Esophagus muscularis mucosa (tissue), 4 donors: ENCODE measurements around the gene FGR. TPM values are rescaled to one million over a fixed set of nuclear protein-coding genes. Genes with fewer than 3 reads are reported as not detected.
A peak's percentile ranks its signal among the peaks of the same experiment; 100 is the strongest.

Source experiments
- DNase-seq: peaks from one replicate; pipeline ENCODE4 v3.0.0-alpha.2; 2017; ENCODE audit errors: extremely low spot score
- H3K27ac ChIP-seq, 4 donors: fragments of 200-600 bp; sonication (generic); replicated peaks in 1 of 4; 1 replicate in 3 of 4; 2 replicates in 1 of 4; pipeline ENCODE4 v1.5.1; 2016 to 2019; ENCODE audit warnings: mild to moderate bottlenecking in 1 of 4
- H3K27me3 ChIP-seq, 4 donors: fragments of 200-600 bp; sonication (generic); one replicate each; pipeline versions ENCODE4 v1.5.1 to v1.6.0; 2016 to 2019
- H3K36me3 ChIP-seq, 4 donors: fragments of 200-600 bp; sonication (generic); one replicate each; pipeline ENCODE4 v1.5.1; 2016 to 2019
- H3K4me1 ChIP-seq, 4 donors: fragments of 200-600 bp; sonication (generic); one replicate each; pipeline ENCODE4 v1.5.1; 2016 to 2019
- H3K4me3 ChIP-seq, 4 donors: fragments of 200-600 bp; sonication (generic); 1 replicate in 2 of 4; 2 replicates in 2 of 4; pipeline ENCODE4 v1.5.1; 2016 to 2019; ENCODE audit warnings: mild to moderate bottlenecking in 4 of 4, moderate library complexity in 1 of 4
- H3K9me3 ChIP-seq, 4 donors: fragments of 200-600 bp; sonication (generic); 1 replicate in 3 of 4; 2 replicates in 1 of 4; pipeline ENCODE4 v1.5.1; 2016 to 2019
- EP300 ChIP-seq: sonication (generic); formaldehyde crosslinking; IDR thresholded peaks from one replicate; pipeline ENCODE4 v1.6.1; 2017; ENCODE audit warnings: antibody characterized with exemption
- POLR2A ChIP-seq: fragments of 450-650 bp; IDR thresholded peaks from one replicate; pipeline ENCODE4 v1.6.1; 2017; ENCODE audit warnings: antibody characterized with exemption, moderate library complexity, mild to moderate bottlenecking, low read depth
- POLR2AphosphoS5 ChIP-seq, 2 donors: sonication (generic); formaldehyde crosslinking; IDR thresholded peaks; one replicate each; pipeline ENCODE4 v1.6.1; 2017; ENCODE audit warnings: antibody characterized with exemption in 2 of 2
- WGBS: methylation state at CpG from one replicate; pipeline ENCODE4 v1.1.5; 2018; 5-methylcytosine and 5-hydroxymethylcytosine counted together
- intact Hi-C: fragments of 100-400 bp; cut with DNase I; formaldehyde crosslinking; loops from one replicate; pipeline ENCODE4 v1.15.1; 2023
- small RNA-seq, 3 donors: library from RNA; depleted of rRNA; stranded (forward); fragments of <200 nt; gene quantifications; one replicate each; pipeline ENCODE3, GENCODE V24; 2016
- total RNA-seq, 4 donors: library from RNA; depleted of rRNA; stranded (reverse); fragments of >200 nt; gene quantifications; one replicate each; pipeline versions ENCODE4 v1.1.0 to v1.2.1, GENCODE V29; 2016
- TF ChIP-seq, protein P1 (sequence below), 3 experiments: fragments of 200-600 bp in 2 of 3; fragments of 450-650 bp in 1 of 3; sonication (generic) in 2 of 3; IDR thresholded peaks; one replicate each; pipeline ENCODE4 v1.5.1; 2017 to 2019; ENCODE audit warnings: antibody characterized with exemption in 3 of 3, mild to moderate bottlenecking in 2 of 3, moderate library complexity in 1 of 3

Gene FGR
- total RNA-seq, 4 donors from 2014 or later = 12.0 to 32.1 (median 12.6) TPM

DNA sequence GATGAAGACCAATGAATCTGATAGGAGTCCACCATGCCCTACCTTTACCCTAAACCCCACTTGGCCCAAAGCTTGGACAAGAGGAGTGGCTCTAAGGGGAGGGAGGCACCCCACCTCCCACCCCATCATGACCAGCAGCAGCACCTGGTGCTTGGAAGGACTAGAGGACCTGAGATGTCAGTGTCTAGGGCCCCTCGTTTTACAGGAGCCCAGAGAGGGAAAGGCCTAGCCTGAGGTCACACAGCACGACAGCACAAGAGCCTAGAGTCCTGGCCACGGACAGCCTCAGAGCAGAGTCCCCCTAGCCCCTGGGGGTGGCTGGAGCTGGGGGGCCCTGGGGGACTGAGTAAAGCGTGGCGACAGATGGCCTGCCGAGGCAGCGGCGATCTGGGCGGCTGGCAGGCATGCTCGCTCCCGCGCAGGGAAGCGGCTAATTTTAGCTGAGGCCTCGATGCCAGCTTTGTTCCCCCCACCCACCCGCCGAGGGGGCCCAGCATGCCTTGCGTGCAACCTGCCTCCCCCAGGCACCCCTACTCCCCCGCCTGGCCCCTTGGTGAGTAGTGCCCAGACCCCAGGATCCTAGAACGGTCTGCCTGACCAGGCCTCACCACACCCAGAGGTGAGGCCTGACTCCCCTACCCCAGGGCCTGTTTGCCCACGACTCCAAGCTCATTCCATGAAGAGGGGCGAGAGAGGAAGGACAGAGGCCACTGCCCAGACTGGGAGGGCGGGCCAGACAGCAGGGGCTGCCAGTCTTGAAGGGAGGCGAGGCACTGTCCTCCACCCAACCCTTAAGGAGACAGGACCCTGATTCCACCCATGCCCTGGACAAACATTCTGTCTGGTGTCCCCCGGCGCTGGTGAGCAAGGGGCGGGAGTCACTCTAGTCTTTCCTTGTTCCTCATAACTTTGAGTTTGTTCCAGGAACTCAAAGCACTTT is 70.0 kb downstream of the FGR start:
- Histone ChIP-seq H3K27me3 (no peaks in the 10 kb centered on the region), H3K36me3 (no peaks in the 10 kb centered on the region), H3K27ac (peak overlapping the region; percentile 93 to 98 (median 97)), H3K4me1 (peaks cover 96 to 100% (median 100%) of the 10 kb centered on the region in 4 donors), H3K4me3 (peak overlapping the region in 3 of 4 donors; percentile 4 to 9 (median 6)), H3K9me3 (no peaks in the 10 kb centered on the region)
- WGBS = 52% methylated on average over 25 of the region's 26 CpGs
- DNase-seq = no peak
- intact Hi-C loops = no loop called here
- no peak for TF ChIP-seq EP300
- no peak for TF ChIP-seq POLR2A
- TF ChIP-seq, protein P1, sequence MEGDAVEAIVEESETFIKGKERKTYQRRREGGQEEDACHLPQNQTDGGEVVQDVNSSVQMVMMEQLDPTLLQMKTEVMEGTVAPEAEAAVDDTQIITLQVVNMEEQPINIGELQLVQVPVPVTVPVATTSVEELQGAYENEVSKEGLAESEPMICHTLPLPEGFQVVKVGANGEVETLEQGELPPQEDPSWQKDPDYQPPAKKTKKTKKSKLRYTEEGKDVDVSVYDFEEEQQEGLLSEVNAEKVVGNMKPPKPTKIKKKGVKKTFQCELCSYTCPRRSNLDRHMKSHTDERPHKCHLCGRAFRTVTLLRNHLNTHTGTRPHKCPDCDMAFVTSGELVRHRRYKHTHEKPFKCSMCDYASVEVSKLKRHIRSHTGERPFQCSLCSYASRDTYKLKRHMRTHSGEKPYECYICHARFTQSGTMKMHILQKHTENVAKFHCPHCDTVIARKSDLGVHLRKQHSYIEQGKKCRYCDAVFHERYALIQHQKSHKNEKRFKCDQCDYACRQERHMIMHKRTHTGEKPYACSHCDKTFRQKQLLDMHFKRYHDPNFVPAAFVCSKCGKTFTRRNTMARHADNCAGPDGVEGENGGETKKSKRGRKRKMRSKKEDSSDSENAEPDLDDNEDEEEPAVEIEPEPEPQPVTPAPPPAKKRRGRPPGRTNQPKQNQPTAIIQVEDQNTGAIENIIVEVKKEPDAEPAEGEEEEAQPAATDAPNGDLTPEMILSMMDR (IDR thresholded peaks at IDR 0.05) = no peak
- no peak for TF ChIP-seq POLR2AphosphoS5 (IDR thresholded peaks at IDR 0.05)

DNA sequence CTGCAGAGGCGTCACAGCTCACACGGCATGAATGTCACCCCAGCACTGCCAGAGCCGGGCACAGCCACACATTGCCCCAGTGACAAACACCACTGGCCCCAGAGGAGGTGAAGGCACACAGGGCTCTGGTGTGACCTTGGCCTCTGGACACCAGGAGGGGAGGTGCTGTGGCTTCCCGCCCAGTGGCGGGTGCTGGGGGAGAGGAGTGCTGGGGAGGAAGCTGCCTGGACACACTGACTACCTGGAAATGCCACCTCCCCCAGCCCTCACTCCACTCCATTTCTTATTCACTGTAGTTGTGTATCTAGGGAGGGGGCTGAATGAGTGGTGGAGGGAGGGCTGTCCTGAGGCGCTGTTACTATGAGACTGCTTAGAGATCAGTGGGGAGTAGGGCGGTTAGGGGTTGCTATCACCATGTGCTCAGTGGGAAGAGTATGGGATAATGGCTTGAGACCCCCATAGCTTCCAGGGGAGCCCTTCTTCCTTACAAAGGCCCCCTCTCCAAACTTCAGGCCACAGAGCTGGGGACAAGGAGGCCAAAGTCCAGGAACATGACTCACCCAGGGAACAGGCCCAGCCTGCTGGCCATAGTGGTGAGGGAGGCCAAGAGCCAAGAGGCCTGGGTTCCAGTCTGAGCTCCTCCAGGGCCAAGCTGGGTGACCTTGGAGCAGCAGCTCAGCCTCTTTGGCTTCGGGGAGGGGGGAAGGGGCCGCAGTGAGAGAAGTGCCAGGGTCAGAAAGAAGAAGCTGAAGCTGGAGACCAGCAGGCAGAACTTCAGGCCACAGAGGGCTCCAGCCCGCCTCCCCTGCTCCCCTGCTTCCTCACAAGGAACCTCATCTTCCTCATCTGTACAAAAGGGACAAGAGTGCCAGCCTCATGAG is 71.2 kb downstream of the FGR start:
- H3K27ac ChIP-seq = peak overlapping the region; percentile 93 to 98 (median 97)
- 34% methylated on average over 7 of the region's 10 CpGs for WGBS
- H3K9me3 ChIP-seq = no peaks in the 10 kb centered on the region
- H3K4me1 ChIP-seq = peaks cover 89 to 99% (median 97%) of the 10 kb centered on the region in 4 donors
- peak overlapping the region in 2 of 4 donors; percentile 4 to 5 for H3K4me3 ChIP-seq
- DNase-seq = no peak
- H3K27me3 ChIP-seq = no peaks in the 10 kb centered on the region
- intact Hi-C loops = no loop called here
- no peak for TF ChIP-seq POLR2AphosphoS5 (IDR thresholded peaks at IDR 0.05)
- peak; percentile 23 for TF ChIP-seq POLR2A
- H3K36me3 ChIP-seq = peaks cover 0 to 2% (median 0%) of the 10 kb centered on the region in 4 donors

DNA sequence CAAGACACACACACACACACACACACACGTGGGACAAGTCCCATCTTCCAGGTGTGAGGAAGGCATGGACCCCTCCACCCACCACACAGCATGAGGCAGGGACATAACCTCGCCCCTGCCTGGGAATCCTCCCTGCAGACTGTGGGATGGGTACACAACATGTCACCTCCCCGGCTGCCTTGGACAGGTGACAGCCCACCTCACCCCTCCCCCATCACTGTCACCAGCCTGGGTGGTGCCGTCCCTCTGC is 71.7 kb downstream of the FGR start:
- Histone ChIP-seq H3K9me3 (no peaks in the 10 kb centered on the region), H3K36me3 (peaks cover 4 to 8% (median 5%) of the 10 kb centered on the region in 4 donors), H3K27ac (peak overlapping the region; percentile 93 to 98 (median 97)), H3K27me3 (no peaks in the 10 kb centered on the region), H3K4me3 (peak overlapping the region in 2 of 4 donors; percentile 4 to 5), H3K4me1 (peaks cover 91 to 99% (median 97%) of the 10 kb centered on the region in 4 donors)
- TF ChIP-seq POLR2AphosphoS5 (IDR thresholded peaks at IDR 0.05) = no peak
- no peak for TF ChIP-seq POLR2A
- no peak for TF ChIP-seq EP300
- TF ChIP-seq, protein P1 (IDR thresholded peaks at IDR 0.05) = no peak
- intact Hi-C loops = no loop called here
- DNase-seq = no peak
- WGBS = 38% methylated on average over 1 of the region's 4 CpGs

DNA sequence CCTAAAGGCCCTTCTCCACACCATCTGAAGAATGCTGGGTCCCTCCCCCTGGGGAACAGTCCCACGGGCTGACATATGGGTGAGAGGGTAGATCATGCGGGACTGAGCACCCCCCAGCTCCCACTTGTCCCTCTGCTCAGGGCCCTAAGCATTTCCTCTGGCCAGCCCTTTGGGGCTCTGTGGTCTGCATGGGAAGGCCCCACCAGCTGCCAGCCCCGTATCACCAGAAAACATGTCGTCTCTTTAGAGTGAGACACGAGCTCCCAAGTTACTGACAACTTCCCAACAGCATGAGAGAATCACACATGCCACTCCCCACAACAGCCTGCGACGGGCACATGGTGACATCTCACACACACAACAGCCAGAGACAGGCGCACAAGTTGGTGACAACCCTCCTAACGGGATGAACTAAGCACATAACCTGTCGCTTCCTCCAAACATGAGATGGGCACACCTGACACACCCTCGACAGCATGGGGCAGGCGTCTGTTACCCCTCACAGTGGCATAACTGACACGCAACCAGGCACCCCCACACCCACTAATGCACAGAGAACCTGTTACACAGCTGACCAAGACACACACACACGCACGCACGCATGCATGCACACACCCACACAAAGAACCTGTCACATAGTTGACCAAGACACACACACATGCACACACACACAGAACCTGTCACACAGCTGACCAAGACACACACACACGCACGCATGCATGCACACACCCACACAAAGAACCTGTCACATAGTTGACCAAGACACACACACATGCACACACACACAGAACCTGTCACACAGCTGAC is 72.2 kb downstream of the FGR start:
- Histone ChIP-seq H3K27ac (peak overlapping the region; percentile 93 to 98 (median 97)), H3K27me3 (no peaks in the 10 kb centered on the region), H3K4me3 (peak overlapping the region in 1 of 4 donors; percentile 13), H3K4me1 (peaks cover 91 to 99% (median 97%) of the 10 kb centered on the region in 4 donors), H3K36me3 (peaks cover 6 to 13% (median 11%) of the 10 kb centered on the region in 4 donors), H3K9me3 (no peaks in the 10 kb centered on the region)
- TF ChIP-seq, protein P1 (IDR thresholded peaks at IDR 0.05) = no peak
- TF ChIP-seq POLR2AphosphoS5 (IDR thresholded peaks at IDR 0.05) (no peak), EP300 (no peak), POLR2A (no peak)
- 58% methylated on average over 13 of the region's 18 CpGs for WGBS
- no peak for DNase-seq
- intact Hi-C loops = no loop called here

Small RNAs within 50 kb of the gene (small RNA-seq; reads per million reads assigned to genes)
- 0 reads per million in 3 donors for gene AL031729.1
- 0 reads per million in 3 donors for gene RNU6-949P

Other genes starting within 250 kb of the FGR start
- gene GPR3, start 242.6 kb downstream of the FGR start, total RNA-seq = 1 to 10 TPM in 1 of 4 donors, under 1 TPM in 1, not detected in 2; 0.13 to 4.5 TPM
- 100 to 1,000 TPM in 2 of 4 donors, 10 to 100 TPM in 2; 78.5 to 141 (median 101) TPM for gene WASF2, start 145.0 kb downstream of the FGR start, total RNA-seq
- gene AHDC1, start 31.0 kb downstream of the FGR start, total RNA-seq = 10 to 100 TPM; 14.7 to 54.3 (median 35.4) TPM
- 10 to 100 TPM; 33.2 to 86.3 (median 70.2) TPM for gene IFI6, start 37.0 kb upstream of the FGR start, total RNA-seq
- gene FAM76A, start 90.8 kb upstream of the FGR start, total RNA-seq = 10 to 100 TPM; 15.6 to 17.4 (median 16.6) TPM
- gene STX12, start 138.0 kb upstream of the FGR start, total RNA-seq = 10 to 100 TPM; 44.0 to 76.7 (median 56.1) TPM
- gene PPP1R8, start 195.6 kb upstream of the FGR start, total RNA-seq = 10 to 100 TPM; 33.2 to 51.6 (median 42.0) TPM
- 10 to 100 TPM in 3 of 4 donors, 1 to 10 TPM in 1; 9.6 to 36.4 (median 24.6) TPM for gene THEMIS2, start 237.4 kb upstream of the FGR start, total RNA-seq